ENCODE results near the gene RPL27A. TPM values are rescaled to one million over a fixed set of nuclear protein-coding genes. Genes with fewer than 3 reads are reported as not detected.

RPL27A gene
- total RNA-seq, 1 experiment from 2014 or later, result 1,008 TPM

DNA sequence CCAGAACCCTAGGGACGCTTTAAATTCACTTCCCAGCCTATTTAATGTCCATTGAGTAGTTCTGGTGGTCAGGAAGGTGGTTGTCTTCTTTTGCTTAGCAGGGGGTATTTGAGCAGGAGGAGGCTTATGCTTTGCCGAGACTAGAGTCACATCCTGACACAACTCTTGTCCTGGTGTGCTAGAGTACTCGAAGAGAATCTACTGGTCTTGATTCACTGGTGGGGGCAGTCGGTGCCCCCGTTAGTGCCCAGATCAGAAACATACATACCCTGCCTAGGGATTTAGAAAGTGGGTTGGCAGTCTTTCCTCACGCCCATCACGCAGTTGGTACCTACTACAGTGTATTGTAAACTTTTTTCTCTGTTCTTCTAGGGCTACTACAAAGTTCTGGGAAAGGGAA lies 2.7 kb downstream of the RPL27A start:
- POLR2A ChIA-PET, result interaction anchor here (0.6 kb wide), 1 partner anchor 547 kb away, joined by 3 read pairs; no protein-coding TSS in a partner anchor
- Mint-ChIP-seq H3K27me3 (ENCODE audit: insufficient read depth, unreplicated experiment) (no peaks in the 10 kb centered on the region), H3K4me1 (ENCODE audit: low read depth, unreplicated experiment) (peaks cover 40% of the 10 kb centered on the region), H3K4me3 (ENCODE audit: unreplicated experiment) (peak overlapping the region; percentile 92), H3K36me3 (ENCODE audit: insufficient read depth, unreplicated experiment) (peaks cover 90% of the 10 kb centered on the region), H3K27ac (ENCODE audit: unreplicated experiment) (peak overlapping the region; percentile 18), H3K9me3 (ENCODE audit: unreplicated experiment) (peaks cover 8% of the 10 kb centered on the region)
- H3K36me3 ChIP-seq (ENCODE audit: control insufficient read depth, insufficient read depth, low read length), result peaks cover 7% of the 10 kb centered on the region
- H3K4me3 ChIP-seq (ENCODE audit: low read depth, low read length), result no peak overlapping the region
- TF ChIP-seq, protein P1, sequence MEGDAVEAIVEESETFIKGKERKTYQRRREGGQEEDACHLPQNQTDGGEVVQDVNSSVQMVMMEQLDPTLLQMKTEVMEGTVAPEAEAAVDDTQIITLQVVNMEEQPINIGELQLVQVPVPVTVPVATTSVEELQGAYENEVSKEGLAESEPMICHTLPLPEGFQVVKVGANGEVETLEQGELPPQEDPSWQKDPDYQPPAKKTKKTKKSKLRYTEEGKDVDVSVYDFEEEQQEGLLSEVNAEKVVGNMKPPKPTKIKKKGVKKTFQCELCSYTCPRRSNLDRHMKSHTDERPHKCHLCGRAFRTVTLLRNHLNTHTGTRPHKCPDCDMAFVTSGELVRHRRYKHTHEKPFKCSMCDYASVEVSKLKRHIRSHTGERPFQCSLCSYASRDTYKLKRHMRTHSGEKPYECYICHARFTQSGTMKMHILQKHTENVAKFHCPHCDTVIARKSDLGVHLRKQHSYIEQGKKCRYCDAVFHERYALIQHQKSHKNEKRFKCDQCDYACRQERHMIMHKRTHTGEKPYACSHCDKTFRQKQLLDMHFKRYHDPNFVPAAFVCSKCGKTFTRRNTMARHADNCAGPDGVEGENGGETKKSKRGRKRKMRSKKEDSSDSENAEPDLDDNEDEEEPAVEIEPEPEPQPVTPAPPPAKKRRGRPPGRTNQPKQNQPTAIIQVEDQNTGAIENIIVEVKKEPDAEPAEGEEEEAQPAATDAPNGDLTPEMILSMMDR (IDR thresholded peaks at IDR 0.05; ENCODE audit: insufficient read depth in 1 of 2, low read depth in 1 of 2, low read length in 1 of 2, severe bottlenecking in 1 of 2, unreplicated experiment in 1 of 2), result no peak
- H3K4me1 ChIP-seq, result peaks cover 39% of the 10 kb centered on the region
- CTCF ChIA-PET, result no interaction called here
- no peaks in the 10 kb centered on the region for H3K27me3 ChIP-seq (replicated peaks; ENCODE audit: control insufficient read depth, insufficient read depth, low read length)
- BruUV-seq (replicated peaks), result no TSS peak
- no peak for DNase-seq
- intact Hi-C loops (cut with micrococcal nuclease; ENCODE audit: unreplicated experiment), result loop anchor here (5.0 kb wide), 1 partner anchor 227 kb away; the partner anchor contains the start of gene AKIP1
- no peaks in the 10 kb centered on the region for H3K9me3 ChIP-seq

DNA sequence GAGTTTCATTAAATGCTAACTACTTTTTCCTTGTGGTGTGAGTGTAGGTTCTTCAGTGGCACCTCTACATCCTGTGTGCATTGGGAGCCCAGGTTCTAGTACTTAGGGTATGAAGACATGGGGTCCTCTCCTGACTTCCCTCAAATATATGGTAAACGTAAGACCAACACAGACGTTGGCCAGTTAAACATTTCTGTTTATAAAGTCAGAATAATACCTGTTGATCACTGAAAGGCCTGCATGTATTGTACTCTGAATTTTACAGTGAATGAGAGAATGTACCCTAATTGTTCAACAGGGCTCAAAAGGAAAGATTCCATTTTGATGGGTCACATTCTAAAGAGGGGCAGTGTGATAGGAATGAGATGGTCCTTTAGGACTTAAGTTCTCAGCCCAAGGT lies 3.2 kb downstream of the RPL27A start:
- H3K9me3 ChIP-seq, result no peaks in the 10 kb centered on the region
- TF ChIP-seq, protein P1 (IDR thresholded peaks at IDR 0.05; ENCODE audit: insufficient read depth in 1 of 2, low read depth in 1 of 2, low read length in 1 of 2, severe bottlenecking in 1 of 2, unreplicated experiment in 1 of 2), result no peak
- Mint-ChIP-seq H3K4me3 (ENCODE audit: unreplicated experiment) (peak overlapping the region; percentile 92), H3K27me3 (ENCODE audit: insufficient read depth, unreplicated experiment) (no peaks in the 10 kb centered on the region), H3K4me1 (ENCODE audit: low read depth, unreplicated experiment) (peaks cover 36% of the 10 kb centered on the region), H3K9me3 (ENCODE audit: unreplicated experiment) (peaks cover 3% of the 10 kb centered on the region), H3K27ac (ENCODE audit: unreplicated experiment) (peak overlapping the region; percentile 18), H3K36me3 (ENCODE audit: insufficient read depth, unreplicated experiment) (peaks cover 90% of the 10 kb centered on the region)
- peaks cover 7% of the 10 kb centered on the region for H3K36me3 ChIP-seq (ENCODE audit: control insufficient read depth, insufficient read depth, low read length)
- intact Hi-C loops (cut with micrococcal nuclease; ENCODE audit: unreplicated experiment), result loop anchor here (5.0 kb wide), 1 partner anchor 226 kb away; the partner anchor contains the start of gene AKIP1
- no peaks in the 10 kb centered on the region for H3K27me3 ChIP-seq (replicated peaks; ENCODE audit: control insufficient read depth, insufficient read depth, low read length)
- peaks cover 39% of the 10 kb centered on the region for H3K4me1 ChIP-seq
- H3K4me3 ChIP-seq (ENCODE audit: low read depth, low read length), result no peak overlapping the region
- no TSS peak for BruUV-seq (replicated peaks)
- ChIA-PET POLR2A (no interaction called here), CTCF (no interaction called here)
- no peak for DNase-seq

GRCh38 chr11:8686325-8686724 lies 3.7 kb downstream of the RPL27A start:
- TF ChIP-seq, protein P1 (IDR thresholded peaks at IDR 0.05; ENCODE audit: insufficient read depth in 1 of 2, low read depth in 1 of 2, low read length in 1 of 2, severe bottlenecking in 1 of 2, unreplicated experiment in 1 of 2), result no peak
- H3K4me3 Mint-ChIP-seq (ENCODE audit: unreplicated experiment), result peak overlapping the region; percentile 67
- Histone ChIP-seq H3K4me1 (peaks cover 38% of the 10 kb centered on the region), H3K27me3 (replicated peaks; ENCODE audit: control insufficient read depth, insufficient read depth, low read length) (no peaks in the 10 kb centered on the region), H3K9me3 (no peaks in the 10 kb centered on the region), H3K4me3 (ENCODE audit: low read depth, low read length) (no peak overlapping the region), H3K36me3 (ENCODE audit: control insufficient read depth, insufficient read depth, low read length) (peaks cover 7% of the 10 kb centered on the region)
- H3K27me3 Mint-ChIP-seq (ENCODE audit: insufficient read depth, unreplicated experiment), result no peaks in the 10 kb centered on the region
- H3K9me3 Mint-ChIP-seq (ENCODE audit: unreplicated experiment), result no peaks in the 10 kb centered on the region
- ChIA-PET CTCF (no interaction called here), POLR2A (no interaction called here)
- DNase-seq, result no peak
- no peak overlapping the region for H3K27ac Mint-ChIP-seq (ENCODE audit: unreplicated experiment)
- intact Hi-C loops (cut with micrococcal nuclease; ENCODE audit: unreplicated experiment), result loop anchor here (5.0 kb wide), 1 partner anchor 226 kb away; the partner anchor contains the start of gene AKIP1
- no TSS peak for BruUV-seq (replicated peaks)
- peaks cover 34% of the 10 kb centered on the region for H3K4me1 Mint-ChIP-seq (ENCODE audit: low read depth, unreplicated experiment)
- H3K36me3 Mint-ChIP-seq (ENCODE audit: insufficient read depth, unreplicated experiment), result peaks cover 95% of the 10 kb centered on the region

All from Caco-2 (cell line).